LoVo (cell line): Measurements from ENCODE around the gene RFX2.

ENCODE experiments used
- DNase-seq: peaks from one replicate; pipeline ENCODE4 v3.0.0-alpha.2; 2016; ENCODE audit warnings: low spot score

Gene RFX2

DNA sequence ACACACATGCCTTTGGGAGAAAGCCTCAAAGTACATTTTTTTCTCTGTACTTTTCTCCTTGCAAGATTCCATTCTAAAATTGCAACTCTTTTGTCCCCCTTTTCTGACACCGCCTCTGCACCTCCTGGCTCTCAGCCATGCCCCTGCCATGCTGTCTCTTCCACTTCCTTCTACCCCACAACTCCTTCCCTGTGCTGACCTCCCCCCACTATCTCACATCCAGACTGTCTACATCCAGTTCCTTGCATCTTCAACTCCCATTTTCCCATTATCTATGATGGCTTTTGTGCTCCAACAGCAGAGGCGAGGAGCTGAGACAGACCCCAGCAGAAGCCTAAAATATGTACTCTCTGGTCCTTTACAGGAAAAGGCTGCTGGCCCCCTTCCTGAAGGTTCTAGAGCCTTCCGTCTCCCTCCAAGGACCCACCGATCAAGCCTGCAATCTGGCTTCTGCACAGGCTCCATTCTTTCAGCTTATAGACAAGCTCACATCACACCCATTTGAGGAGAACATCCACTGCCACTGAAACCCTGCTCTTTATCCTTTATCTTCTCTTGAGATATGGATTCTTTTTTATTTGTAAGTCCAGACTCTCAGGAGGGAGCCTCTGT lies 50.2 kb downstream of the RFX2 start:
- DNase-seq = no peak

GRCh38 chr19:6059396-6059947 lies 50.8 kb downstream of the RFX2 start:
- DNase-seq = no peak

- DNase-seq = no peak
Measured at GRCh38 chr19:6058518-6059201, 51.6 kb downstream of the RFX2 start.

DNA sequence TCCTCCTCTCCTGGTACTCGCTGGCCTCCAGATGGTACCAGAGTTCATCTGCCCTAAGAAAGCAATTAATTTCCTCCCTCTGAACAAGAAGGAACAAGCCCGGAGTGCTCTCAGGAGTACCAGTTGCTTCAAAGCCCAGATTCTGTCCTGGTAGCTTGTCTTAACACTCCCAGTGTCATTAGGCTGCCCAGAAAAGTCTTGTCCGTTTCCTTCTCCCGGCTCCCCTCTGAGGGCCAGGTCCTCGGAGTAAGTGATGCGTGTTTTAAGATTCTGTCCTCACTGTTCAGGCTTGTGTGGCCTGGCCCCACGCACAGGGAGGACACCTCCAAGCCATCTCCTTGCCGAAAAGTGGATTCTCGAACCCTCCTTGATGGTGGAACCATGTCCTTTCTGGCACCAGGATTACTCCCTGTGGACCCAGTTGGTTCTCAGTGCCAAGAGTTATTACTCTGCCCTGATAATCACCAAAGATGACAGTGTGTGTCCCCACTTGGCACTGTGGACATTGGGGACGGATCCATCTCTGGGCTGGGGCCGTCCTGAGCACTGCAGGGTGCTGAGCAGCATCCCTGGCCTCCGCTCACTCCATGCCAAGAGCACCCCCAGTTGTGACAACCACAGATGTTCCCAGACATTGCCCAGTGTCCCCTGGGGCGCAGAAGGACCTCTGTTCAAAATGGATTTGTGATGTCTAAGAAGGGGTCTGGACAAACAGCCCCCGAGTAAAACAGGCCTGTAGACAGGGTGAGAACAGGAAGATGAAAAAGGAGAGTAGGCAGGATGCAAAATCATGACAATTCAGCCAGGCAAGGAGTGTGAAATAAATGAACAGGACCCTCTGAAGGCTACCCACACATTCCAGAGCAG lies 52.4 kb downstream of the RFX2 start:
- no peak for DNase-seq

- DNase-seq = no peak
Measured at GRCh38 chr19:6056801-6057650, 53.3 kb downstream of the RFX2 start.

DNA sequence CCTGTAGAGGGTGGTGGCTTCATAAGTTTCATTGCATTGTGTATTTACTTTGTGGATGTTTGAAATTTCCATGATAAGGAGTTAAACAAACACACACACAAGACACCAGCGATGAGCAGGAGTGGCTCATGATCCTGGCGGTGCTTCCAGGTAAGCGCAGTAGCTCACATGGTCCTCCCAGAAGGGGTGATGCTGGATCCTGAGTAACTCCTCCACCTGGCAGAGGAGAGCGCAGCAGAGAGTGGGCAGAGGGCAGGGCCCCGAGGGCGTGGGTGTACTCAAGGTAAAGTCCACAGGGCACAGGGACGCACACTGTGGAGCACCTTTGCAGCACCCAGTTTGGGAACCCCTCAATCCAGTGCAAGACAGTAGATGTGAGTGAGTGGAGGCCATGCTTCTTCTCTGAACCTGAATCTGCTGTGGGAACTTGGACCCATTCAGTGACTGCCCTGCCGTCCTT lies 54.0 kb downstream of the RFX2 start:
- DNase-seq = no peak

DNA sequence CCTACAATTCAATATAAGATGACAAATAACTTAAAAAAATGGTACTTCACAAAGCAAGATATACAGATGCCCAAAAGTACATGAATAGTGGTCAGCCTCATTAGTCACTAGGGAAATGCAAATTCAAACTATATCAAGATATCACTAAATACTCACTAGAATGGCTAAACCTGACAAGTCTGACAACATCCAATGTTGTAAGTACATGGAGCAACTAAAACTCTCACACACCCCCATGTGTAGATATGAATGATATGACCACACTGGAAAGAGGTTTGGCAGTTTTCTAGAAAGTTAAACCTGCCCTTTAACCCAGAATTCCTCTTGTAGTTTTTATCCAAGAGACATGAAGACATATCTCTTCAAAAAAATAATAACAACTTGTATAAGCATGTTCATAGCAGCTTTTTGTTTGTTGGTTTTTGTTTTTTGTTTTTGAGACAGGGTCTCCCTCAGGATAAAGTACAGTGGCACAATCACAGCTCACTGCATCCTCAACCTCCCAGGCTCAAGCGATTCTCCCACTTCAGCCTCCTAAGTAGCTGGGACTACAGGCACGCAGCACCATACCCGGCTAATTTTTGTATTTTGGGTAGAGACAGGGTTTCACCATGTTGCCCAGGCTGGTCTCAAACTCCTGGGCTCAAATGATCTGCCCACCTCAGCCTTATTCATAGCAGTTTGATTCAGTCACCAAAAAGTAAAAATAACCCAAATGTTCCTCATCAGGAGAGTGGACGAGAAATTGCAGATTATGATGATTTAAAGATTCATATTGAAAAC lies 55.1 kb downstream of the RFX2 start:
- DNase-seq = no peak

- peak; percentile 75 for DNase-seq
Measured at GRCh38 chr19:6048793-6049405, 61.4 kb downstream of the RFX2 start.

DNA sequence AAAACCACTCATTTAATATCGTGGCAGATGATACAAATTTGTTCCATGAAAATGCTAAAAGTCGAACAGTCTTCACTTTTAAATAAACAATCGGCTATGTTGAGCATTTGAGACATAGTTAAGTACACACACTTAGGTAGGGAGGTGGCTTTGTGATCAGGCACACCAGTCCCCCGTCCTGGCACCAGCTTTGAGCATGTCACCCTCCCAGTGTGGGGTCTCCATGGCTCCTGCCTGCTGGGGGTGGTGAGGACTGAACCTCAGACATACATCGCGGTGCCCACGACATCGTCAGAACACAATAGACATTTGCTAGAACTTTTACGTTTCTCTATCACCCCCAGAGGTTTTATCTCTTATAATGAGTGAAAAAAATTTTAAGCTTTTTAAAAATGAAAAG lies 62.0 kb downstream of the RFX2 start:
- no peak for DNase-seq

DNA sequence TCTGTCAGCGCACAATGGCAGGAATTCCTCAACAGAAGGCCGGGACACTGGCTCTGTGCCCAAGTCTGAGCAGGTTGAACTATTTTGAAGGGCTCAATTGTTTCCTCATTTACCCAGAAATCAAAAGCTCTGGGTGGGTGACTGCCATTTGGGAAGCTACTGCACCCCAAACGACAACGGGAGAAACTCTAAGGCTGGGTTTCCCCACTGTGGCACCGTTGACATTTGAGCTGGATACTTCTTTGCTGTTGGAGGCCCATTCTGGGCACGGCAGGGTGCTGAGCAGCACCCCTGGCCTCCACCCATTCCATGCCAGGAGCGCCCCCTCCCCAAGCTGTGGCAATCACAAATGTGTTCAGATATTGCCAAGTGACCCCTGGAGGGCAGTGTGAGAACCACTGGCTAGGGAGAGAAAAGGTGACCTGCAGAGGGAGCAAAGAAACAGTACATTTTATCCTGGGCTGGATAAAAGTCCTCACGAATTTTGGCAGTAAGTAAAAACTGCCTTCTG lies 62.5 kb downstream of the RFX2 start:
- no peak for DNase-seq

GRCh38 chr19:6047256-6047655 lies 63.0 kb downstream of the RFX2 start:
- no peak for DNase-seq

GRCh38 chr19:6045108-6045507 lies 65.2 kb downstream of the RFX2 start:
- DNase-seq = no peak

GRCh38 chr19:6044056-6044805 lies 66.1 kb downstream of the RFX2 start:
- no peak for DNase-seq

DNA sequence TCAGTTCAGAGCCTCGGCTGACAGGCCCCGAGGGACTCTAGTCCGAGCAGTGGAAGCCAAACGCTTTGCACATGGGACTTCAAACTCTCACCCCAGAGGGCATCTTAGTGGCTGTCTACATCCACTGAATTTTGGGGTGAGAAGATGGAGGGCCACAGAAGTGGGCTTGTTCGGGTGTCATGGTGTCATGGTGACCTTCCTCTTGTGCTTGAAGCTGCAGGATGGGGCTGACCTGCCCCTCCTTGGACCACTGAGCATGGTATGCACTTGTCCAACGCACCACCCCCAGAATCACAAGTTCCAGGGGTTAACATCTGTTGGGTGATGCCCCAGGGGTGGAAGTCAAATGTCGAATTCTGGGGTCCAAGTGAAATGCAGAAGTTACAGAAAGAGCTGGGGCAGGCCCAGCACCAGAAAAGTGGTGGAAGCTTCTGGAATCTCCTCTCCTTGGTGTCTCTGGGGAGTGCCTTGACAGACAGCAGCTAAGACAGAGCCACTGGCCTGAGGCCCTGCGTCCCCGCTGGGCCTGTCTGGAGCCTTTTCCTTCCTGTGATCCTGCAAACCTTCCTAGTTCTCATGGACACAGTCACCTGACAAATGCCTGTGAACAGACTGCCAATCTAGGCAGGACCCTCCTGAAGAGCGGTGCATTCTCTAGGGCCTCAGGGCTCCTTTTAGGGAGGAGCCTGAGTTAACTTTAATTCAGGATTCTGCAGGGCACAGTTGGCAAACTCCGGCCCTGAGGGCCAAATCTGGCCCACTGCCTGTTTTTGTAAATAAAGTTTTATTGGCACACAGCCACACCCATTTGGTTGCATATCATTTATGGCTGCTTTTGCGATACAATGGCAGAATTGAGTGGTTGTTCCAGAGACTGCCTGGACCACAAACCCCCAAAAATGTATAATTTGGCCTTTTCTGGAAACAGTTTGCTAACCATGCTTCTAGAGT lies 67.2 kb downstream of the RFX2 start:
- no peak for DNase-seq

DNA sequence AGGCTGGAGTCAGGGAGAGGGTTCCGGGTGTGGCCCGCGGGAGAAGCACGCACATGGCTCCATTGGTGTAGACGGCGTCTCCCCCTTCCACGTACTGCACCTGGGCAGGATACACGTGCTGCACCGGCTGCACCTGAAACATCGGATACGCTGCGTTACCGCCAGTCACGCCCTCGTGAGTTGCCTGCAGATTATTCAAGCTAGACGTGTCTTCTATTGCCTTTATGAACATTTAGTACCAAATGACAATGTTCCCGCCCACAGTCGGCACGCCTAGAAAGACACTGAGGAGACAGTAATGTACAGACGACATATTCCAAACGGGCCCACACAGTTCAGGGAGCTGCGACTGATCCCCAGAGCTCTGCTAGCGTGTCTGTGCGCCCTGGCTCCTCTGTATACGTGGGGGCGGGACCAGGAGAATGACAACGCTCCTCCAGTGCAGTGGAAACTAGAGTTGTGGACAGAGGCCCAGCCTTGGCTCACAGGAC lies 68.3 kb downstream of the RFX2 start:
- DNase-seq = no peak

DNA sequence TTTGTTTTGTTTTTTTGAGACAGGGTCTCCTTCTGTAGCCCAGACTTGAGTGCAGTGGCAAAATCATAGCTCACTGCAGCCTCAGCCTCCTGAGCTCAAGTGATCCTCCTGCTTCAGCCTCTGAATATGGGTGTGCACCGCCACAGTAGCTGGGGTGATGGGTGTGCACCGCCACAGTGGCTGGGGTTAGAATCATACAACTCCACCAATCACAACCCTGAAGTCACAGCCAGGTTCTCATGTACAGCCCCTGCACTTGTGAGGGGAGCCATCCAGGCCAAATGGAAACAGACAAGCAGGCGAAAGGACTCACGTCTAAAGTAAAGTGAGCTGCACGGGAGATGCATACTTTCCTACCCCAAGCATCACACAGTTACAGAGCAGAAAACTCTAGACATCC lies 69.2 kb downstream of the RFX2 start:
- no peak for DNase-seq

DNA sequence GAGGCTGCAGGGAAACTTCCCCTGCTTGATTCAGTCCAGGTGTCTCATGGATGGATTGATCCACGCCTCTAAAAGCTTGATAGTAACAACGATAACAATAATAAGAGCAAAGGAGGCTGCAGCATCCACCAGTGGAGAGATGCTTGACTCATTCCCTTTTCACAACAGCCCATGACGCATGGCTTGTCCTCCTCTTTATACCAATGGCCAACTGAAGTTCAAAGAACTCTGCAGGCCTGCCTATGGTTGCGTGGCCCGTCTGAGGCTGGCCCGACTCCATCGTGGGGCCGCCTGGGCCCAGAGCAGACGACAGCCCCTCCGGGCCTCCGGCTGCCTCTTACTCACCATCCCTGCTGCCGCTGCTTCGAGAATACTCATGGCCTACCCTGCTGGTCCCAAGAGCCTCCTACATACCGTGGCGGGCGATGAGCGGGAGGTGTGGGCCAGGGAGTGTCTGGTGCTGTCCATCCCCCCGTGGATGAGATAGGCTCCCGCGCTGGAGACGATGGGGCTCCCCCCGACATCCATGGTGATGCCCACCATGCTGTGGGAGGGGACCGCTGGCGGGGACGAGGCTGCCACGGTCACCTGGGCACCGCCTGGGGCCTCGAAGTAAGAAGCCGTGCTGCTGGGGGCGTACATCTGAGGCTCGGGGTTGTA lies 70.6 kb downstream of the RFX2 start:
- DNase-seq = no peak
